WTC11 (cell line): Measurements from ENCODE around the gene CA5B.

Source experiments
- ATF1 ChIP-seq: sonication (generic); formaldehyde crosslinking; IDR thresholded peaks from 2 replicates; pipeline ENCODE4 v1.8.1; 2023; ENCODE audit warnings: mild to moderate bottlenecking, moderate library complexity, missing genetic modification reagents
- ATF2 ChIP-seq: sonication (generic); formaldehyde crosslinking; IDR thresholded peaks from 2 replicates; pipeline ENCODE4 v1.8.1; 2022; ENCODE audit warnings: low read depth, missing genetic modification reagents, borderline replicate concordance
- CTCF ChIP-seq: fragments of 200-600 bp; IDR thresholded peaks from 2 replicates; pipeline ENCODE4 v1.8.0; 2022; ENCODE audit warnings: antibody characterized with exemption
- FOXP4 ChIP-seq: sonication (generic); formaldehyde crosslinking; IDR thresholded peaks from 2 replicates; pipeline ENCODE4 v1.8.0; 2022; ENCODE audit warnings: mild to moderate bottlenecking, missing genetic modification reagents
- GABPB1 ChIP-seq: sonication (generic); formaldehyde crosslinking; IDR thresholded peaks from 2 replicates; pipeline ENCODE4 v1.8.1; 2023; ENCODE audit warnings: mild to moderate bottlenecking, missing genetic modification reagents
- JUN ChIP-seq: sonication (generic); formaldehyde crosslinking; IDR thresholded peaks from 2 replicates; pipeline ENCODE4 v1.8.0; 2023; ENCODE audit warnings: mild to moderate bottlenecking, missing genetic modification reagents
- MAX ChIP-seq: sonication (generic); formaldehyde crosslinking; IDR thresholded peaks from 2 replicates; pipeline ENCODE4 v1.8.0; 2022; ENCODE audit warnings: mild to moderate bottlenecking, missing genetic modification reagents
- PREB ChIP-seq: sonication (generic); formaldehyde crosslinking; IDR thresholded peaks from 2 replicates; pipeline ENCODE4 v1.8.1; 2022; ENCODE audit warnings: mild to moderate bottlenecking, missing genetic modification reagents, moderate library complexity, borderline replicate concordance
- SOX15 ChIP-seq: fragments of 250-450 bp; sonication (Bioruptor Pico); IDR thresholded peaks from 2 replicates; pipeline ENCODE4 v1.9.0; 2021; ENCODE audit warnings: mild to moderate bottlenecking
- STAT6 ChIP-seq: sonication (generic); formaldehyde crosslinking; conservative IDR thresholded peaks from 2 replicates; pipeline ENCODE4 v1.8.1; 2023; ENCODE audit warnings: mild to moderate bottlenecking, low read depth, missing genetic modification reagents, moderate library complexity
- TEAD4 ChIP-seq: sonication (generic); formaldehyde crosslinking; IDR thresholded peaks from 2 replicates; pipeline ENCODE4 v1.8.0; 2022; ENCODE audit warnings: mild to moderate bottlenecking, missing genetic modification reagents
- ZNF138 ChIP-seq: sonication (generic); formaldehyde crosslinking; conservative IDR thresholded peaks from 2 replicates; pipeline ENCODE4 v1.8.1; 2022; ENCODE audit warnings: mild to moderate bottlenecking, moderate library complexity, missing genetic modification reagents
- ZNF532 ChIP-seq: fragments of 250-450 bp; sonication (Bioruptor Pico); IDR thresholded peaks from 2 replicates; pipeline ENCODE4 v1.9.0; 2021; ENCODE audit warnings: mild to moderate bottlenecking, borderline replicate concordance
- ZNF671 ChIP-seq: fragments of 250-450 bp; sonication (Bioruptor Pico); IDR thresholded peaks from 2 replicates; pipeline ENCODE4 v1.8.0; 2021; ENCODE audit warnings: mild to moderate bottlenecking

GRCh38 chrX:15804563-15804962, 66.5 kb downstream of the CA5B start:
- no peak for TF ChIP-seq CTCF
- TF ChIP-seq STAT6 (CRISPR knock-in tag) = no peak
- no peak for TF ChIP-seq MAX (CRISPR knock-in tag)
- TF ChIP-seq SOX15 = no peak
- TF ChIP-seq ATF1 = no peak
- TF ChIP-seq PREB = no peak
- TF ChIP-seq TEAD4 (CRISPR knock-in tag) = no peak
- TF ChIP-seq ATF2 (CRISPR knock-in tag) = no peak
- TF ChIP-seq ZNF138 (CRISPR knock-in tag) = no peak
- TF ChIP-seq JUN (CRISPR knock-in tag) = no peak
- TF ChIP-seq FOXP4 (CRISPR knock-in tag) = no peak
- no peak for TF ChIP-seq GABPB1 (CRISPR knock-in tag)
- no peak for TF ChIP-seq ZNF671
- TF ChIP-seq ZNF532 (CRISPR knock-in tag) = no peak
